ENCODE results near the gene IL22RA2.

DNA sequence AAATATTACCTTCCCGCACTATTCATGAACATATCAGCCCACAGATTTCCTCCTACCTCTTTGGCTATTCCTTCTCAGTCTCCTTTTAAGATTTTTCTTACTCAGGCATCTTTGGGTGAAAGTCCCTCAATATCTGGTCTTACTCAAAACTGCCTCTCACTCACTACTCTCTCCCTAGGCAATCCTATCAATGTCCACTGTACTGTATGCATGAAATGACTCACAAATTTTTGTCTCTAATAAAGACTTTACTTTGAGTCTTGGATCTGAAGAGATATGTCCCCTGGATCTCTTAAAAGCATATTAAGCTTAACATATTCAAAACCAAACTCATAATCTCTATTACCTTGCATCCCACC is 24.4 kb downstream of the IL22RA2 start:
- TF ChIP-seq POLR2A (IDR thresholded peaks at IDR 0.05): no peak
- TF ChIP-seq, protein P1, sequence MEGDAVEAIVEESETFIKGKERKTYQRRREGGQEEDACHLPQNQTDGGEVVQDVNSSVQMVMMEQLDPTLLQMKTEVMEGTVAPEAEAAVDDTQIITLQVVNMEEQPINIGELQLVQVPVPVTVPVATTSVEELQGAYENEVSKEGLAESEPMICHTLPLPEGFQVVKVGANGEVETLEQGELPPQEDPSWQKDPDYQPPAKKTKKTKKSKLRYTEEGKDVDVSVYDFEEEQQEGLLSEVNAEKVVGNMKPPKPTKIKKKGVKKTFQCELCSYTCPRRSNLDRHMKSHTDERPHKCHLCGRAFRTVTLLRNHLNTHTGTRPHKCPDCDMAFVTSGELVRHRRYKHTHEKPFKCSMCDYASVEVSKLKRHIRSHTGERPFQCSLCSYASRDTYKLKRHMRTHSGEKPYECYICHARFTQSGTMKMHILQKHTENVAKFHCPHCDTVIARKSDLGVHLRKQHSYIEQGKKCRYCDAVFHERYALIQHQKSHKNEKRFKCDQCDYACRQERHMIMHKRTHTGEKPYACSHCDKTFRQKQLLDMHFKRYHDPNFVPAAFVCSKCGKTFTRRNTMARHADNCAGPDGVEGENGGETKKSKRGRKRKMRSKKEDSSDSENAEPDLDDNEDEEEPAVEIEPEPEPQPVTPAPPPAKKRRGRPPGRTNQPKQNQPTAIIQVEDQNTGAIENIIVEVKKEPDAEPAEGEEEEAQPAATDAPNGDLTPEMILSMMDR (IDR thresholded peaks at IDR 0.05): no peak
